Activated gamma-delta T cell treated with anti-CD3 and anti-CD28 coated beads, Interleukin-2, amount 50 U/mL, for 16 hours (primary cell): ENCODE measurements around the gene C5.

ENCODE experiments used
- DNase-seq: peaks from one replicate; pipeline ENCODE4 v3.0.0-alpha.2; 2020; ENCODE audit warnings: low read depth

C5 gene

DNA sequence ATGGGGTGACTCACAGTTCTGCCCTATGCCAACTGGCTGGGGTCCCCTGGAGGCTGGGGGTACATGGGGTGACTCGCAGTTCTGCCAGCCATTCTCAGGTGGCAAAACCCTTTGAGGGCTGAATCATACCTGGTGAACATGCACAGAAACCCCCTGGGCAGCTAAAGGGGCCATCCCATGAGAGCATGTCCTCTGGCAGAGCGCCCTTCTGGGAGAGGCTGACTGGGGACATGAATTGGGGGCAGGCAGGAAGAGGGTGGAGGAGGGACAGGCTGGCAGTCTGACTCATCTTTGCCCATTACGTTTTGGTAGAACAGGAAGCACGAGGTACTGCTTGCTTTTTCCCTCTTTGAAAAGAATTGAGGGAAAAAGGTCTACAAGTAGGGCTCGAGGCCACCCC lies 140.2 kb downstream of the C5 start:
- no peak for DNase-seq

DNA sequence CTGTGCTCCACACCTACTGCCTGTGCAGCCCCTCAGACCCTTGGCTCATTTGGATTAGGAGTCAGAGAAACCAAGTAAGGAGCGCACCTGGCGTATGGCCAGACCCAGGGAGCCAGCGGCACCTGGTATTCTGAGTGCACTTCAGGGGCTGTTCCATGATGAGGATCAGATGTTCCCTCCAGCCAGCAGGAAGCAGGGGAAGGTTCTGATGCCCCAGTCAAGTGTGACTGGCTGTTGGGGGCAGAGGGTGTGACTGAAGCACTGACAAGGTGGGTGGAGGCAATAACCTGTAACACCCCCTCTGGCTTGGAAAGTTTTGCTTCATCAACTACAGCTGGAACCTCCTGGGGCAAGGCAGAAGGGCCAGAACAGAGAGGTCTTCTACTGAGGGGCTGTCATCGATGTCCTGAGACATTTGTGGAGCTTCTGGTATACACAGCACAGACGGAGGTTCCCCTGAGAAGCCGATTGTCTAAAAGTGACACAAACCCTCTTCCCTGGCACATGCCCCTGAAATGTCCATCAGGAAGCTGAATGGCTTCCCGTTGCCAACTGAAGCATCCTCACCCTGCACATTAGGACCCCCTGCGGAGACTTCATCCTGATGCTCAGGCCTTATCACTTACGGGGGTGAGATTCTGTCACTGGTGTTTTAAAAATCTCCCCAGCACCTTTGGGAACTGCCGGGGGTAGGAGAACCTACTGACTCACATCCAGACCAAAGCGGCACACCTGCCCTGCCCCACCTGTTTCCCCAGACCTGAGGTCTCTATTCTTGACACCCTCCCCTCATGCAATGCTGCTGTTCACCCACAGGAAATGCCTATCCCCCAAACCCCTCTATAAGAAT lies 144.5 kb downstream of the C5 start:
- no peak for DNase-seq

DNA sequence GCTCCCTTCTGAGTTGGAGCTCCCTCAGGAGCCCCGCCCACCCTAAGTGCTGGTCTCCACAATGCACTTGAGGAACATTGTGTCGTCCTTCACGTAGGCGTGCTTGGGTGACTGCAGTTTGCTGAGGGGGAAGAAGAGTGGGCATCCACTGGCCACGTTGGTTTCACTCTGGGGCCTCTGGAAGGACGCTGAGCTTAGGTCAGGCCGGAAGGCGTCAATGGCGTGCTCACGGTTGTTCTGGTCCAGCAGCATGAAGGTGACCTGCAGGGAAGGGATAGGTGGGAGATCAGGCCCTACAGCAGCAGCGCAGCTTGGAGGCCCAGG lies 145.1 kb downstream of the C5 start:
- DNase-seq: no peak

DNA sequence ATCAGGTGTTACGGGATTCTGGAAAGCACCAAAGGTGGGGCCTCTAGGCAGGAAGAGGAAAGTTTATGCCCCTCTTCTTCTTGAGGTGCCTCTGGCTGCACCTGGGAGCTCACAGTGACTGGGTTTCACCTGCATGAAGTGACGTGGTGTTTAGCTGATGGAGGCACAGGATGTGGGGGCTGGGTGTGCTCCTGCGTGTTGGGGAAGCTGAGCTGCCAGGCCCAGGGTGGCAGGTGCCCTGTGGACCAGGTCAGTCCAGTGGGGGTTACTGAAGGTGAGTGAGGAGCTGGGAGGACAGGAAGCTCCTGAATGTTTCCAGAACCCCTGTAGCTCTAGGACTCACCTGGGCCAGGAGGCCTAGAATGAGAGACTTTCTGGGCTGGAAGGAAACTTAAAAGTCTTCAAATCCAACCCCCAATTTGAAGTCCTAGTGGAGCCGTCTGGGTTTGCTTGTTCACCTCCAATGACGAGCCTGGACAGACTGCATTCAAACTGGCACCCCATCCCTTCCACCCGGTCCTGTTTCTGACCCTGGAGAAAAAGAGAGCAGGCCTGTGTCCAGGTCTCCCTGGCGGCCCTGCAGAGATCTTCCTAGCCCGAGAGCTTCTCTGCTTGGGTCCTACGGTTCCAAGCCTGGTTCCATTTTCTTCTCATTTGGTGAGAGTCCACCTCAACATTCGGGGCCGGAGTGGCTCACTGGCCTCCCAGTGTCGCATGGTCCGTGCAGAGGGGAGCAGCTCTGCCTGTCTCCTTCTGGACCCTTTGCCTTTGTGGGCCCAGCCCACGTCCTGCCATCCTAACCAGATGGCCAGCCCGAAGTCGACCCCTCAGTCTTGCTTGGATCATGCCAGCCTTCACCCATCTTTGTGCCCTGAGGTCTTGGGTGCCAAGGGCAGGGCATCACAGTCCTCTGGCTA lies 145.8 kb downstream of the C5 start:
- no peak for DNase-seq

DNA sequence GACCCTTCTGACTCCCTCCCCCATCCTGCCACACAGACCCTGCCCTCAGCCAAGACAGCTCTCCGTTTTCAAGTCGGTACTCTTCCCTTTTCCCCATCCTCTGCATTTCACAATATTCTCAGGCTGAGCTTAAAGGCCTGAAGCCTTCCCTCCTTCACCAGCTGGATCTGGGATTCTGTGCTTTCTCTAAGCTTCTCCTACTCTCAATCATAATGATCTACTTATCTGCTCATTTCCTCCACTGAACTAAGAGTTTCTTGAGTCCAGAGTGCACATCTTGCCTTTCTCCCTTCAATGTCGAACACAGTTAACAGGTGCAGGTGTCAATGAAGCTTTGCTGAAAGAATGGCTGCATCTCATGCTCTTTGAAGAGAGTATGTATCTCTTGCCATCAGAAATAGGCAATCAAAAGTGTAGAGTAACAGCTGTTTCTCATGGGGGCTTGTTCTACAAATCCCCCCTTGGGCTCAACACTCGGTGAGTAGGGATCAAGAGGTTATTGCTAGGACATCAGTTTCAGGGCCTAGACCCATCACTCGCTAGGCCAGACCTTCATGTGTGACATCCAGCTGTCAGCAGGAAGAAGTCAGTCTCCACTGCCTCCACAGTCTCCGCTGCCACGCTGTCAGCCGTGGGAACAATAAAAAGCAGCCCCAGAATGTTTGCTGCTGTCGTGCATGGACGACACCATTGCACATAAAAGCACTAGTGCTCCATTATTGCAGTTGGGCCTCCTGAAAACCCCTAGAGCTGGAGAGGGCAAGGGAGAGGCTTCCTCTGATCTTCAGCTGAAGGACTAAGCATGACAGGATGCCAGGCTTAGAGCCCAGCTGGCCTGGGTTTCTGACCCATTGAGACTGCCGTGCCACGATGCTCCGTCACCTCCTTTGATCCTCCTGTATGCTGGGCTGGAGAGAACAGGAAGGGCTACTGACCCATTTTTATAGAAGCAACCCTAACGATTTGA lies 147.2 kb downstream of the C5 start:
- DNase-seq: no peak
